ENCODE measurements around the gene MTUS2.

Gene MTUS2

DNA sequence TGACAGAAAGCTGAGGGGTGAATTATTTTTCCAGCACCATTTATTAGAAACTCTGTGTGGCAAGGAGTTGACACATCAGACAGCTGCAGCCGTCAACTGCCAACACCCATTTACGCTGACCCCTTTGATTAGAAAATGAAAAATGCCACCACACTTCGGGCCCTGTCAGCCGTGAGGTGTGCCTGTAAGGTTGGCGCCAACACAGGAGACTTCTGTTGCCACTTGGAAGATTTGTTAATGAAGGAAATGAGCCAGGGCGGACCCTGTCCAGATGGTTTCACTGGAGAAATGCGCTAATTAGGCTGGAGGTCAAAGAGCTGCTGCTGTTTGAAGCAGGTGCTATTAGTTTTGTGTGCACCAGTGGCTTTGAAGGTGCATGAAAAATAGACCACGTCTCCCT, 297.5 kb downstream of the MTUS2 start:
- no peak for DNase-seq

DNA sequence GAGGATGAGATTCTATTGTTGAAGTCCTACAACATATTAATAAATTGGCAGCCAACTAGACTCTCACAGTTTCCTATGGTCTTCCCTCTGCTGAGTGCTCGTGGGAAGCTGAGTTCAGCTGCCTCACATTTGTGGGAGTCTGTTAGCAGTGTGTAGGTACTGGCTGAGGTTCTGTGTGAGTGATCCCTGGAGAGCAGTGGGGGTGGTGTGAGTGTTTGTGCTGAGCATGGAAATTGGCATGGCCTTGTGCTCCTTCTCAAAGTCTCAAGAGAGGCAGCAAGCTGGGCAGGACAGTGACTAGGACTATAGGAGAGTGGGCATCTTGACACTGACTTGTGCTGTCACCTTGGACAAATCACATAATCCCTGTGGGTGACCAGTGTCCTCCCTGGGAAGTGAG, 298.3 kb downstream of the MTUS2 start:
- no peak for DNase-seq

DNA sequence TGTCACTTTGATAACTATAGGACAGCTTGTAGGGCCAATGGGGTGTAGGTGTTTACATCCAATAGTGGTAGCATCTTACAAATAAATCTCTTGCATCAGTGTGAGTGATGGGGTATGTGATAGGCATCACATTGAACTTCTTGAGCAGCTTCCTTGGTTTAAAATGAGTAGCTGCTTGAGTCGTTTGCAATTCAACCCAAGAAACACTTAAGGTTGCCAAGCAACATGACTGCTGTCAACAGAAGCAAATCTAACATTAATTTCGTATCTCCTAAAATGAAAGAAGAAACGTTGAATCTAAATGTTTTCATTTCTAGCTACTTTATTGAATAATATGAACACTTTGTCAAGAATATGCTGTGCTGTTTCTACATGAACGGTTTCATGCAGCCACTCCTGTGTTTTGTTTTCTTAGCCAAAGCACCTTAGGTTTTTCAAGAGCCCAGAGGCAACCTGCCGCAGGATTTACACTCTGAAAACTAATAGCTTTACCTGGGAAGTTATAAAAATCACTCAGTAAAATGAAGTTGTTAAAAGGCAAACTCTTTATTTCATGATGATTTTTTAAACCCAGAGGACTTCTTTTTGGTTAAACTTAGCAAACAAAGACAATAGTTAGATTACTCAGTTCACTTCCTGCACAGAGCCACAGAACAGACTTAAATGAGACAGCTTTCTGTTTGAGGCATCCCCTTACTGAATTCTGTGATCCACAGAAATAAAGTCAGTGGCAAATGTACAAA, 305.2 kb downstream of the MTUS2 start:
- DNase-seq = no peak

DNA sequence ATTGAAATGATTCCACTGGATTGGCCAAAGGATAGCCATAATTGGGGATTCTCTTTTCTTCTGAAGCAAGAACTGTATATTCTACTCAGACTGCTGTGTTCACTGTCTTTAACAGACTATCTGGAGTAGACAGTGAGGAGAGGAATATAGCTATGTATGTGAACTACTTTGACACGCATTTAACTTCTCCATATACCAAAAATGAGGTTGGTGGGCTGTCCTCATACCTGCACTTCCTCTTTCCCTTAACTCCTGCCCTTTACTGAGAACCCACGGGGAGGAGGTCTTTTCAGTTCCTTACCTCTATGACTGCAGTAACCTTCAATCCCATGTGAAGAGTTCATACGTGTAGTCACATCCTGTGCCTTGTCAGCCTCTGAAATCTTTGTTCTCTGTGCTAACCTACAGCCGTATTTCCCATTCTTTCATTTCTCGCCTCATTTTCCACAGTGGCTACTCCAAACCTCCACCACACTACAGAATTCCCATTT, 305.8 kb downstream of the MTUS2 start:
- no peak for DNase-seq

DNA sequence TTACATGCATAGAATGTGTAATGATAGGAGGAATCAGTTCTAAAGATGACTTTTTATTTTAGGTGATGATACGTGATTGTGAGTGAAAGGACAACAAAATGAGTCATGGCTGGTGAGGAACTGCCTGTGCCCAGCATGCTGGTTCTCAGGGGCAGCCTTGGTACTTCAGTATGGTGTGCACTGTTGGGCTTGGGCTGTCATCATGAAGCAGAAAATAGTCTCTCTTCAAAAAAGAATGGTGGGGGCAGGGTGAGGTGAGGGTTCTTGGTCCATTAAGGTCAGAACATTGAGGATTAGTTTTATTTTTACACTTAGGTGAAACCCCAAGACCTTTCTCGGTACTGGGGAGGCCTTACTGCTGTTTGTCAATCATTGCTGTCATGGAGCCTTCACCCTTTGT, 309.5 kb downstream of the MTUS2 start:
- no peak for DNase-seq

GRCh38 chr13:29131159-29131558, 311.0 kb downstream of the MTUS2 start:
- no peak for DNase-seq

- DNase-seq = no peak
Measured at GRCh38 chr13:29131881-29132668, 311.9 kb downstream of the MTUS2 start.

DNA sequence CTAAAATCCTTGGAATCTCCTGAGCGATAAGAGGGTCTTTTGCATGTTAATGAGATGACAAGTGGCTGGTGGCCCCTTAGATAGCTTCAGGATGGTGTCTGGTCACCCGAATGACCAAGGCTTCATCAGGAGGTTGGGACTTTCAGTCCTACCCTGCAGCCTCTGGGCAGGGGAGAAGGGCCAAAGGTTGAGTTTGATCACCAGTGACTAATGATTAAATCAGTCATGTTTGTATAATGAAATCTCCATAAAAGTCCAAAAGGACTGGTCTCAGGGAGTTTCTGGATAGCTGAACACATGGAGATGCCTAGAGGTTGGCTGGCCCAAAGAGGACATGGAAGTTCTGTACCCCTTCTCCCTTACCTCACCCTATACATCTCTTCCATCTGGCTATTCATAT, 316.2 kb downstream of the MTUS2 start:
- no peak for DNase-seq

DNA sequence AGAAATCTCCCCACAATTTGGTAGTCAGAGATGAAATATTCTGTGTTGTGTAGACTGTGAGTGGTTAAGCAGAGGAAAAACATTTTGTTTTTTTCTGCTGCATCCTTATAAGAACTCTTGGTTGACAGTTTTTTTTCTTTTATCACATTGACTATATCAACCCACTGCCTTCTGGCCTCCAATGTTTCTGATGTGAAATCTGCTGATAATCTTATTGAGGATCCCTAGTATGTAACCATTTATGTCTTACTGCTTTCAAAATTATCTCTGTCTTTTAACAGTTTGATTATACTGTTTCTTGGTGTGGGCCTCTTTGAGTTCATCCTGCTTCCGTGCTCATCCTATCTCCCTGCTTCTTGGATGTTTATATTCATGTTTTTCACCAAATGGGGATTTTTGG, 316.9 kb downstream of the MTUS2 start:
- no peak for DNase-seq

DNA sequence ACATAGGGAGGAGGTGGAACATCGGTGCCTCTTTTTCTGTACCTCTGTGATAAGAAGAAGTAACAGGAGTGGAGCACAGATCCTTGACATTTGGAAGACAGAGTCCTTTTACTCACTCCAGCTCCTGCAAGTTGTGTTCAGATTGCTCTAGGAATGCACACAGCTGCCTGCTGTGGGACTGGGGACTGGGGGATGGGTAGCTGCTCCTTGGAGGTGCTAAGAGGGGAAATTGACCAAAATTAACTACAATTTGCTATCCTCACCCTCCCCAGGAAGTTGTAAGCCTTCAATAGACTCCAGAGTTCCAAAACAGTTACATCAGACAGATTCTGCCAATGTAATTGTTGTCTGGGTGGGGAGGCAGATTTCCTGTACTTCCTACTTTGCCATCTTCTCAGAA, 317.9 kb downstream of the MTUS2 start:
- DNase-seq = no peak

- DNase-seq = no peak
Measured at GRCh38 chr13:29140277-29140676, 320.1 kb downstream of the MTUS2 start.

GRCh38 chr13:29143847-29144246, 323.7 kb downstream of the MTUS2 start:
- no peak for DNase-seq

- no peak for DNase-seq
Measured at GRCh38 chr13:29154390-29154789, 334.3 kb downstream of the MTUS2 start.

- DNase-seq = no peak
Measured at GRCh38 chr13:29156136-29156535, 336.0 kb downstream of the MTUS2 start.

GRCh38 chr13:29159871-29160270, 339.7 kb downstream of the MTUS2 start:
- DNase-seq = no peak

DNA sequence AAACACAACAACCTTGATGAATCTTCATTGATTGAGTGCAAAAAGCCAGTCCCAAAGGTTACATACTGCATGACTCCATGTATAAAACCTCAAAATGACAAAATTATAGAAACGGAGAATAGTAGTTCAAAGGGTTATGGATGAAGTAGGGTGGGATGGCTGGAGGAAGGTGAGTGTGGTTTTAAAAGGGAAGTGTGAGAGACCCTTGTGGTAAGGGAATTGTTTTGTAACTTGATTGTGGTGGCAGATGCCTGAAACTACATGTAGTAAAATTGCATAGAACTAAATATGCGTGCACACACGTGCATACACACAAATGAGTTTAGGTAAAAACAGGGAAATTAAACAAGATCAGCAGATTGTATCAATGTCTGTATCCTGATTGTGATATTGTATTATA, 340.7 kb downstream of the MTUS2 start:
- DNase-seq = no peak

GRCh38 chr13:29161676-29162075, 341.5 kb downstream of the MTUS2 start:
- no peak for DNase-seq

GRCh38 chr13:29162638-29163235, 342.6 kb downstream of the MTUS2 start:
- no peak for DNase-seq

DNA sequence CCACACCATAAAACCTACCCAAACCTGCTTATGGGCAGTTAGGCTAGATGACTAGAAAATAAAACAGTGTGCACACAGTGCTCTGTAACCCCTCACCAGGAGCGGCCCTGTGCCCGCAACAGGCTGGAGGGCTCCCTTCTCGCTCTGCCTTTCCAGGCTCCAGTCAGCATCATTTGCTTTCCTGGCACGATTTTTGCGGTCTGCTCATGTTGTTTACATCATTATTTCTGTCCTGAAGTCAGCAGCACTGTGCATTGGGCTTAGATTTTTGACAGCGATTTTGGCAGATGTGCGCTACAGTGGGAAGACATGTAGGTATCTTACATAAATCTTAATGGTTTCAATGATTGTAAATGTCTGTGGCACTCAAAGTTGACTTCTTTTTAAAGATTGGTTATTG, 344.0 kb downstream of the MTUS2 start:
- no peak for DNase-seq

GRCh38 chr13:29165216-29165615, 345.1 kb downstream of the MTUS2 start:
- no peak for DNase-seq

- no peak for DNase-seq
Measured at GRCh38 chr13:29165840-29166239, 345.7 kb downstream of the MTUS2 start.

GRCh38 chr13:29170436-29171082, 350.4 kb downstream of the MTUS2 start:
- DNase-seq = no peak

DNA sequence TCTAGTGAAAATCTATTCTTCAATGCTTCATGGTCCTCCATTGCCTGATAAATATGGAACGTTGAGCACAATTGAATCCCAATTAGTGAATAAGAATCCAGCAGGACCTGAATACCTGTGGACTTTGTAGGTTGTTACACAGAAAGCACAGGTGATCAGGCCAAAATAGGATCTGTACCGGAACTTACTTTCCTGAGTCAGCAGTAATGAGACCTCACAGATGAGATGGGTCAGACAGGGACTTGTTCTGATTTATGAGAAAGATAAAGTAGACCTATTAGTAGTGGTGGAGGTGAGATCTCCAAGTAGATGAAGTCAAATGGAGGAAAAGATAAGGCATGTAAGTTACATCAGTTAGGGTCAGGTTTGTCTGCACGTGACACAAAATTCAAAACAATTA, 351.1 kb downstream of the MTUS2 start:
- no peak for DNase-seq
